PFSK-1 (cell line): ENCODE measurements around the gene SLC26A4.

Experiments used
- FOXP2 ChIP-seq: optimal IDR thresholded peaks from 2 replicates; pipeline ENCODE3; 2011; ENCODE audit warnings: borderline replicate concordance, control low read depth, inconsistent platforms; ENCODE audit not compliant: insufficient read depth; ENCODE audit errors: extremely low read length, extremely low read depth
- POLR2AphosphoS5 ChIP-seq: IDR thresholded peaks from 2 replicates; pipeline ENCODE4 v1.6.1; 2012; ENCODE audit warnings: low read depth, mild to moderate bottlenecking, control low read depth, low read length, moderate library complexity
- SIN3A ChIP-seq: IDR thresholded peaks from 2 replicates; pipeline ENCODE4 v1.6.1; 2012; ENCODE audit warnings: mild to moderate bottlenecking, low read length, moderate library complexity, borderline replicate concordance; ENCODE audit not compliant: insufficient read depth
- TAF1 ChIP-seq: IDR thresholded peaks from 2 replicates; pipeline ENCODE4 v1.6.1; 2012; ENCODE audit warnings: low read length, control low read depth, borderline replicate concordance; ENCODE audit not compliant: insufficient read depth
- TF ChIP-seq, protein P1 (sequence below), 2 experiments: IDR thresholded peaks; 2 replicates each; pipeline versions ENCODE4 v1.6.1 to v1.8.0; 2011 to 2012; ENCODE audit warnings: low read depth in 2 of 2, low read length in 2 of 2, control low read depth in 1 of 2, inconsistent platforms in 1 of 2, mild to moderate bottlenecking in 1 of 2, moderate library complexity in 1 of 2; ENCODE audit not compliant: insufficient read depth in 1 of 2

DNA sequence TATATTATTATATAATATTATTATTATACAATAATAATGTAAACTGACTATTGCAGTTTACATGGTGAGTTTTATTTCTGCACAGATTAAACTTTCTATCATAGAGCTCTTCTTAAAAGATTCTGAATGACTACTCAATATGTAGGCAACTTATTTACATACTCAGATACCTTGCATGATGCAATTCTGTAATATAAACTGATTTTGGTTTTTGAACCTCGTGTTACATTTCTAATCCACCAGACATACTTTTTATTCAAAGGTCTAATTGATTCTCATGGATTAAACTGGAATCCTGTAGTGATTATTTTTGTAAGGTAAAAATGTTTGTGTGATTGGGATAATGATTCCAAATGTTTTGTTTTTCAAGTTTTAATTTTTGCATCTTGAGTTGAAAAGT lies 19.9 kb downstream of the SLC26A4 start:
- TF ChIP-seq, protein P1, sequence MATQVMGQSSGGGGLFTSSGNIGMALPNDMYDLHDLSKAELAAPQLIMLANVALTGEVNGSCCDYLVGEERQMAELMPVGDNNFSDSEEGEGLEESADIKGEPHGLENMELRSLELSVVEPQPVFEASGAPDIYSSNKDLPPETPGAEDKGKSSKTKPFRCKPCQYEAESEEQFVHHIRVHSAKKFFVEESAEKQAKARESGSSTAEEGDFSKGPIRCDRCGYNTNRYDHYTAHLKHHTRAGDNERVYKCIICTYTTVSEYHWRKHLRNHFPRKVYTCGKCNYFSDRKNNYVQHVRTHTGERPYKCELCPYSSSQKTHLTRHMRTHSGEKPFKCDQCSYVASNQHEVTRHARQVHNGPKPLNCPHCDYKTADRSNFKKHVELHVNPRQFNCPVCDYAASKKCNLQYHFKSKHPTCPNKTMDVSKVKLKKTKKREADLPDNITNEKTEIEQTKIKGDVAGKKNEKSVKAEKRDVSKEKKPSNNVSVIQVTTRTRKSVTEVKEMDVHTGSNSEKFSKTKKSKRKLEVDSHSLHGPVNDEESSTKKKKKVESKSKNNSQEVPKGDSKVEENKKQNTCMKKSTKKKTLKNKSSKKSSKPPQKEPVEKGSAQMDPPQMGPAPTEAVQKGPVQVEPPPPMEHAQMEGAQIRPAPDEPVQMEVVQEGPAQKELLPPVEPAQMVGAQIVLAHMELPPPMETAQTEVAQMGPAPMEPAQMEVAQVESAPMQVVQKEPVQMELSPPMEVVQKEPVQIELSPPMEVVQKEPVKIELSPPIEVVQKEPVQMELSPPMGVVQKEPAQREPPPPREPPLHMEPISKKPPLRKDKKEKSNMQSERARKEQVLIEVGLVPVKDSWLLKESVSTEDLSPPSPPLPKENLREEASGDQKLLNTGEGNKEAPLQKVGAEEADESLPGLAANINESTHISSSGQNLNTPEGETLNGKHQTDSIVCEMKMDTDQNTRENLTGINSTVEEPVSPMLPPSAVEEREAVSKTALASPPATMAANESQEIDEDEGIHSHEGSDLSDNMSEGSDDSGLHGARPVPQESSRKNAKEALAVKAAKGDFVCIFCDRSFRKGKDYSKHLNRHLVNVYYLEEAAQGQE (IDR thresholded peaks at IDR 0.05; ENCODE audit: insufficient read depth in 1 of 2, low read depth in 2 of 2, low read length in 2 of 2), result no peak
- TF ChIP-seq TAF1 (no peak), POLR2AphosphoS5 (no peak), SIN3A (no peak), FOXP2 (no peak)
